Activated T-helper 9 cell treated with anti-CD3 and anti-CD28 coated beads, Interleukin-2, amount 50 U/mL, for 16 hours (primary cell): Measurements from ENCODE around the gene IL17REL.

ENCODE experiments used
- DNase-seq: peaks from one replicate; pipeline ENCODE4 v3.0.0-alpha.2; 2020; ENCODE audit warnings: low read depth

IL17REL gene

GRCh38 chr22:50012211-50013181 lies at the start of gene IL17REL:
Gene IL17REL (minus strand): TSS chr22:50012765. CDS start chr22:50012646, 119 bp downstream.
- no peak for DNase-seq

DNA sequence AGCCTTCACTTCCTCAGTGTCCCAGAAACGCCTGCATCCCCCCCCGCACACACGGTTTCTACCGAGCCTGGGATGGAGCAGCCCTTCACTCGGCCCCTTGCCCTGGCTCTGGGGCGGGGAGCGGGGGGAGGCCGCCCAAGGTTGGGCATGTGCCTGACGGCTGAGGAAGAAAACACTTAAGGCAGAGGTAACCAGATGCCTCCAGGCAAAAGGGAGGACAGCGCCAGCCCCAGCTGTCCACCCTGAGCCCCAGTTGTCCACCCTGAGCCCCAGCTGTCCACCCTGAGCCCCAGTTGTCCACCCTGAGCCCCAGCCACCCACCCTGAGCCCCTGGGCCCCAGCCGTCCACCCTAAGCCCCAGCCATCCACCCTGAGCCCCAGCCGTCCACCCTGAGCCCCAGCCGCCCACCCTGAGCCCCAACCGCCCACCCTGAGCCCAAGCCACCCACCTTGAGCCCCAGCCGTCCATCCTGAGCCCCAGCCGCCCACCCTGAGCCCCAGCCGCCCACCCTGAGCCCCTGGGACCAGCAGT lies 49.3 kb upstream of the IL17REL start:
- no peak for DNase-seq

DNA sequence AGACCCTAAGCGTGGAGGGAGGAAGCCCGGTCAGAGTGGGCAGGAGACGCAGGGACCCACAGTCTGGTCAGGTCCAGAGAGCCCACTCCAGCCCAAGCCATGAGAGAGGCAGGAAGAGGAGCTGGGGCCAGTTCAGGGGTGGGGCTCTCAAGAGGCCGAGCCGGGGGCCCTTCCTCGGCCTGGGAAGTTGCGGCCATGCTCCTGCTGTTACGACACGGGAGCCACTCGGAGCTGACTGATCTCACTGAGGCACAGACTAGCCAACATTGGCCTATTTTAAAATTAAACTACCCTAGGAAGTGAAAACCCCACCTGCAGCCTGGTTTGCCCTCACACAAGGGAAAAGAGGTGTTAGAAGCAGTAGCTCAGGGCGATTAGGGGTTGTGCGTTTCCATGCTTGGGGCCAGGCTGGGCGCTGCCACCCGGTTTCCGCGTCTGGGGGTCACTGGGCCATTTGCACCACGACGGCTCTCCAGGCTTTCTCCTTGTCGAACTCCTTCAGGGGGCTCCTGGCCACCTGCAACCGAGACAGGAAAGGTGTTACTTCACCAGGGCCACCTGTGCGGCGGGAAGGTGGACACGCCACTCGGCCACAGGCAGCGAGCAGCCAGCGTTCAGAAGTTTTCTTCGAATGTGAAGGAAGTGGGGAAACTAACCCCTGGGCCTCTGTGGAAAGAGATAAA lies 48.7 kb upstream of the IL17REL start:
- no peak for DNase-seq

GRCh38 chr22:50060441-50061140 lies 48.0 kb upstream of the IL17REL start:
- no peak for DNase-seq

GRCh38 chr22:50059881-50060262 lies 47.3 kb upstream of the IL17REL start:
- DNase-seq, result no peak

DNA sequence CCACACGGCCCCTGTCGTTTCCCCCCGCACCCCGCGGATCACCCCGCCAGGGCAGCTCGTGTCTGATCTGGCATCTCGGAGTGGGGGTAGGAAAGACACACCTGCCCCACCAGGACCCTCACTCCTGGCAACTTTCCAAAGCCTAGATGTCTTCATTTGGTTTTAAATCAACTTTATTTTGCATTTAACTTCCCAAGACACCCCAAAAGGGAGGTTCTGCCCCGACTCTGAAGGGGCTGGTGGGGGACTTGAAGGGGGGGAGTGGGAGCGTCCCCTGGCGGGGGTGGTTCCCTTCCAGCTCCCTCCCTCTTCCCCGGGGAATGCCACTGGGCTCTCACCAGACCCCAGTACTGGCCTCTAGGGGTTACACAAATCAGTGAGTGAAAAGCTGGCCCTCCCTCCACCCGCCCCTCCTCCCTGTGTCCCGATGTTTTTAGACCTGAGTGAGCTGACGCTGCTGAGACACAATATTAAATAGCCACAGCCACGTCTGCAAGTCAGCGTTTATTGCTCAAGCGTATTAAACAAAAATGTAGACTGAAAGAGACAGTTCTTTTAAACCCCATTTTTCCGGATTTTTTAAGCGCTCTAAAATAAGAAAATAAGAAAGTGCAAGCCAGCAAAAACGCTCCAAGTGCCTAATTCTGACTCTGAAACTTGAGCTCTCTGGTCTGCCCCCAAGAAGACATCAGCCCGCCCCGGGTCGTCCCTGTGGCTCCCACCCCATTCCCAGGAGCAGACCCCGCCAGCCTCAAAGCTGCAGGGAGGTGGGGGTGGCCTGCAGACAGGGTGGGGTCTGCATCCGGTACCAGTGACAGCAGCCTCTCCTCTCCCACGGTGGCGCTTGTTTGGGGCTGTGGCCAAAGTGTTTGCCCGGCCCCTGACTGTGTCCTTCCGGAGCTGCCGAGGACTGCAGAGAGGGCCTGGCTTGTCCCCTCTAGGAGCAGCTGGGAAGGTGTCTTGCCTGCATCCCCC lies 46.6 kb upstream of the IL17REL start:
- no peak for DNase-seq

GRCh38 chr22:50058061-50058905 lies 45.7 kb upstream of the IL17REL start, which contains the start of gene TTLL8:
Gene TTLL8 (minus strand): TSS chr22:50058298.
- DNase-seq, result no peak

GRCh38 chr22:50057278-50058060 lies 44.9 kb upstream of the IL17REL start:
- DNase-seq, result no peak

DNA sequence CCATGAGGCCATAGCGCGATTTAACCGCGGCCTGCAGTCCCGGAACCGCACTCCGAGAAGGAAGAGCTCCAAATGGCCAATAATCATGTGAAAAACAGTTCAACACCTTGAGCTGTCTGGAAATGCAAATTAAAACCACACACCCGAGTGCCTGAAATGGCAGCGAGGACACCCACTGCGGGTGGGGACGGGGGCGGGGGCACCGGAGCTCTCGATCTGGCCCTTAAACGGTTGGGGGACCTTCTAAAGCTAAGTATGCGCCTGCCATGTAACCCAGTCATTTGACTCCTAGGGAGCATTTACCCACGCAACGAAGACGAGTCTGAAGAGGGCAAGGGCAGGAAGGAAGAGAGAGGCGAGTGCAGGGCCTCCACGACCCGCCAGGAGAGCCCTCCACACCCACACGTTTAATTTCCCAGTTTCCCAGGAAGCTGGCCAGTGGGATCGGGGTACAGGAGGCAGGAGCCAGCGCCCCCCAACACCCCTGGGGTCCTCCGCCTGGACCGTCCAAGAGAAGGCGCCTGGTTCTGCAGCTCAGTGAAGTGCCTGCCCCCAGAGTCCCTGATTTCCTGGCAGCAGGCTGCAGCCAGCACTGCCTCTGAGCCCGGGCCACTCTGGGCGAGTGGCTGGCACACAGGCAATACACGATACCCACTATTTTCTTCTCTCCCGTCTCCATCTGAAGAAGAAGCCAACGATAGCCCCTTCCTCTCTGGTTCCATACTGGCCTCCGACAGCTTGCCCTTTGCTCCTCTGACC lies 43.8 kb upstream of the IL17REL start:
- no peak for DNase-seq

DNA sequence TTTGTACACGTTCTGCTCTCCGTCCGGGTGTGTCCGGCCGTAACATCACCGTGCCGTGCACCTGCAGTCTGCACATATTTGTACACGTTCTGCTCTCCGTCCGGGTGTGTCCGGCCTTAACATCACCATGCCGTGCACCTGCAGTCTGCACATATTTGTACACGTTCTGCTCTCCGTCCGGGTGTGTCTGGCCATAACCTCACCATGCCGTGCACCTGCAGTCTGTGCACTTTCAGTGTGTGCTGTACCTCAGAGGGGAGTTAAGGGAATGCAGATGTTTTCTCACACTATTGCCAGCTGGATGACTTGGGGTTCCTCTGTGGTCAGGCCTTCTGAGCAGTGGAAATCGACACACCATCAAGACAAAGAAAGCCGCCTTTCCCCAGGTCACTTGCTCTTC lies 41.3 kb upstream of the IL17REL start:
- no peak for DNase-seq

- no peak for DNase-seq
Measured at GRCh38 chr22:50051930-50052329, 39.4 kb upstream of the IL17REL start.

- DNase-seq, result no peak
Measured at GRCh38 chr22:50049299-50050195, 37.0 kb upstream of the IL17REL start.

DNA sequence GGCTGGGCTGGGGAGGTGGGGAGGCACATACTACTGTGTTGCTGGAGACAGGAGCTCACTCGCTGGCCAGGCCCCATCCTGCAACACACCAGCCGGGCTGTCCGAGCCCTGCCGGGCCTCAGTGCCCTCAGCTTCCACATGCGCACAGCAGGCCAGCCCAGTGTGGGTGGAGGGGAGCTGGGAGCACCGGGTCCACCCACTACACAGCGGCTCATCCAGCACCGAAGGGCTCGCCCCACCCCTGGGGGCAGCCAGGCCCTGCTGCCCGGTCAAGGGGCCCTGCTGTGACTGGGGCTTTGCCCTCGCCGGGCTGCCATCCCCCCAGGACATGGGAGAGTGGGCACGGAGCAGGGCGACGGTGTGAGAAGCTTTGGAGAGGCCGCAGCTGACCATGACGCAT lies 36.3 kb upstream of the IL17REL start:
- DNase-seq, result no peak

DNA sequence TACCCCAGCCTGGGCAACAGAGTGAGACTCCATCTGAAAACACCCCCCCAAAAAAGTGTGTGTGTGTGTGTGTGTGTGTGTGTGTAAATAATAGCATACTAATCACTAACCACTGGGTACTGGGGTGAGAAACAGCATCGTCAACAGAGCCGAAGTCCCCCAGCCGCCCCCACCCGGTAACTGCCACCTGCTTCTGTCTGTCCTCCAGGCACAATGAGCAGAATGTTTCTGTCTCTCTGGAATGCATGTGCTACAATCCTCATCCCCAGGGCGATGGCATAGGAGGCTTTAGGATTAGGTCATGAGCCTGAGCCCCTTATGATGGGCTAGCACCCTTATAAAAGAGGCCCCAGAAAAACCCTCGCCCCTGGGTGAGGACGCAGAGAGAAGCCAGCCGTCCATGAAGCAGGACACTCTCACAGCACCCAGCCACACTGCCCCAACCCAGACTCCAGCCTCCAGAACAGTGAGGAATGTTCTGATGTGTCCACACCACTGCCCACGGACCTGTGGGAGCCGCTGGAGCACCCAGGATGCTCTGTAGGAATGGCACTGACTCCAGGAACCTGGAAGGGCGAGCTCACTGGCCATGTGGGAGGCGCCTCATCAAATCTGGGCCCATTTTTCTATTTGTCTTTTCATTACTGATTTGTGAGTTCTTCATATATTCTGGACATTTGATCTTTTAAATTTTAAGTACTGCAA lies 35.6 kb upstream of the IL17REL start:
- no peak for DNase-seq

DNA sequence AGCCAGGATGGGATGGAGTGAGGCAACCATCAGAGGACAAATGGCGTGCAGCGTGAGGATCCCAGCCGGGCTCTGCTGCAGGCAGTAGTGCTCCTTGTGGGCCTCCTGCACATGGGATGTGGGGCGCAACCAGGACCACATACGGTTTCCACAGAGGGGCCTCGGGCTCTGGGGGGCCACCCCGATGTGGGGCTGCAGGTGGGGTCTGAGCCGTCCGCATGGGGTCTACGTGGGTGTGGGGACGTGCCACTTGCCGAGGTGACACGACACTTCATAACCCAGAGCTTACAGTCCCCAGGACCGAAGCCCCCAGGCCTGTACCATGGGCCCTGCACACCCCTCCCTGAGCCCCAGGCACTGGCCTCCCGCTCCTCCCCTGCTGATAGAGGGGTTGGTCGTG lies 34.8 kb upstream of the IL17REL start:
- no peak for DNase-seq

- no peak for DNase-seq
Measured at GRCh38 chr22:50046481-50047245, 34.1 kb upstream of the IL17REL start.
